BJ (cell line): ENCODE measurements around the gene INTS13. TPM values are rescaled to one million over a fixed set of nuclear protein-coding genes. Genes with fewer than 3 reads are reported as not detected.

Experiments used
- CTCF ChIA-PET: fragments of 350-600 bp; formaldehyde crosslinking; extraction: SDS; loops from one replicate; lab custom pipeline; 2021; ENCODE audit warnings: antibody characterized with exemption, inconsistent platforms; lab: Yijun Ruan, JAX
- POLR2A ChIA-PET: fragments of 300-600 bp; sonication (Branson Sonifier 250); formaldehyde crosslinking; extraction: SDS; loops from one replicate; lab custom pipeline; 2021; ENCODE audit warnings: antibody characterized with exemption; lab: Charles Lee
- DNase-seq: peaks from one replicate; pipeline ENCODE4 v3.0.0-alpha.2; 2011; ENCODE audit warnings: low read depth
- H3K27me3 ChIP-seq: 2 replicates; pipeline ENCODE4 v1.6.0; 2011; ENCODE audit warnings: low read length; ENCODE audit not compliant: control insufficient read depth, insufficient read depth
- H3K36me3 ChIP-seq: 2 replicates; pipeline ENCODE4 v1.5.1; 2011; ENCODE audit warnings: low read length; ENCODE audit not compliant: control insufficient read depth, insufficient read depth
- H3K4me3 ChIP-seq: 2 replicates; pipeline ENCODE4 v1.5.1; 2011; ENCODE audit warnings: low read depth, mild to moderate bottlenecking, control low read depth, low read length
- polyA plus RNA-seq: library from polyadenylated mRNA; depleted of rRNA; stranded (reverse); fragments of >200 nt; gene quantifications from 2 replicates; pipeline ENCODE4 v1.2.3, GENCODE V29; 2011
- TF ChIP-seq, protein P1 (sequence below): IDR thresholded peaks from 2 replicates; pipeline ENCODE4 v1.5.1; 2011; ENCODE audit warnings: low read depth, mild to moderate bottlenecking, control low read depth, inconsistent platforms, low read length, moderate library complexity; ENCODE audit not compliant: insufficient read depth

The INTS13 gene
- polyA plus RNA-seq, 1 experiment = 11.4 TPM

DNA sequence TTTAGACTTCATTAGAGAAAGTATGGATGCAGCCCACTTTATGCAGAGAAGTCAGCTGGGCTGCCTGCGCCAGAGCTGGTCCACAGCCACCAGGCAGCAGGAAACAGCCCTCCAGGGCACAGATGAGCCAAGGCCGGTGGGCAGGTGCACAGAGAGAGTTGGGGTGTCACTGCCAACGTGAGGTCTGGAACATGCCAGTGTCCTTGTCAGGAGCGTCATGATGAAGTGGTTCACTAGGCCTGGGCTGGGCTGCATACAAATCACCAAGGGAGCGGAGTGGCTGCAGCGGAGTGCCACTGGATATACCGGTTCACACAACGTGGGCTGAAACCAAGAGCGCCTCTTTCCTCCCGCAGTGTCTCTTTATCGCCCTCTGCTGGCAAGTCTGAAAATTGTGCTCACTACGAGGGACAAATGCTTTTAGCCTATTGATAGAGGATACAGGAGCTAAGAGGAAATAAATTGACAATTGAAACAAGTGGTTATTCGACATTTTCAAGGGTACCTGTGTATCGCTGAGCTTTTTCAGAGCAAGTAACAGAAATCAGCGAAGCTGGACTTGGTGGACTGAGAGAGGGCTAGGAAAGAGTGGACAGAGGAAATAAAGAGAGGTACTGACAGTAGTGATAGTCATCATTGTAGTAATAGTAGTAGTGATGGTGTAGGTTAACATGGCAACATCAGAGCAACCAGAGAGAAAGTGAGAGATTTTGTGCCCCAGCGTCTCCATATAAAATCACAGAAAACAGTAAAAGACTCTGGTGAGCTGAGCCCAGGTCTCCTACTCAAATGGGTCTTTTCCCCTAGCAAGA, 52.8 kb downstream of the INTS13 start:
- H3K4me3 ChIP-seq = no peak overlapping the region
- H3K27me3 ChIP-seq = no peaks in the 10 kb centered on the region
- POLR2A ChIA-PET = no interaction called here
- DNase-seq = no peak
- CTCF ChIA-PET = interaction anchor here (0.5 to 2.8 kb wide), 44 partner anchors 8 to 1468 kb away, joined by 3 to 25 read pairs (median 4); partner anchors contain the start of genes ITPR2, MED21 and TM7SF3
- TF ChIP-seq, protein P1, sequence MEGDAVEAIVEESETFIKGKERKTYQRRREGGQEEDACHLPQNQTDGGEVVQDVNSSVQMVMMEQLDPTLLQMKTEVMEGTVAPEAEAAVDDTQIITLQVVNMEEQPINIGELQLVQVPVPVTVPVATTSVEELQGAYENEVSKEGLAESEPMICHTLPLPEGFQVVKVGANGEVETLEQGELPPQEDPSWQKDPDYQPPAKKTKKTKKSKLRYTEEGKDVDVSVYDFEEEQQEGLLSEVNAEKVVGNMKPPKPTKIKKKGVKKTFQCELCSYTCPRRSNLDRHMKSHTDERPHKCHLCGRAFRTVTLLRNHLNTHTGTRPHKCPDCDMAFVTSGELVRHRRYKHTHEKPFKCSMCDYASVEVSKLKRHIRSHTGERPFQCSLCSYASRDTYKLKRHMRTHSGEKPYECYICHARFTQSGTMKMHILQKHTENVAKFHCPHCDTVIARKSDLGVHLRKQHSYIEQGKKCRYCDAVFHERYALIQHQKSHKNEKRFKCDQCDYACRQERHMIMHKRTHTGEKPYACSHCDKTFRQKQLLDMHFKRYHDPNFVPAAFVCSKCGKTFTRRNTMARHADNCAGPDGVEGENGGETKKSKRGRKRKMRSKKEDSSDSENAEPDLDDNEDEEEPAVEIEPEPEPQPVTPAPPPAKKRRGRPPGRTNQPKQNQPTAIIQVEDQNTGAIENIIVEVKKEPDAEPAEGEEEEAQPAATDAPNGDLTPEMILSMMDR = peak; percentile 93
- no peaks in the 10 kb centered on the region for H3K36me3 ChIP-seq

DNA sequence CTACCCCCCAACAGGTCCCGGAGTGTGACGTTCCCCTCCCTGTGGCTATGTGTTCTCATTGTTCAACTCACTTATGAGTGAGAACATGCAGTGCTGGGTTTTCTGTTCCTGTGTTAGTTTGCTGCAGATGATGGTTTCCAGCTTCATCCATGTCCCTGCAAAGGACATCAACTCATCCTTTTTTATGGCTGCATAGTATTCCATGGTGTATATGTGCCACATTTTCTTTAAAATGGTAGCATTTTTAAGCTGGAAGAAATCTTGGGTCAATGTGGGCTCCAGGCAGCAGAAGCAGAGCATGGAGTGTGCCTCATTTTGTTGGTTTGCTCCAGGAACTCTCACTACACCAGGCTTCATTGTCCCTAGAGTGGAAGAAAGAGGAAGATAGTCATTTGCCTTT, 57.2 kb downstream of the INTS13 start:
- no peak overlapping the region for H3K4me3 ChIP-seq
- DNase-seq = no peak
- H3K36me3 ChIP-seq = no peaks in the 10 kb centered on the region
- TF ChIP-seq, protein P1 = no peak
- CTCF ChIA-PET = interaction anchor here (1.2 kb wide), 1 partner anchor 132 kb away, joined by 3 read pairs; no protein-coding TSS in a partner anchor
- H3K27me3 ChIP-seq = peaks cover 1% of the 10 kb centered on the region; the same call in 1 of the 2 replicates
- POLR2A ChIA-PET = no interaction called here

DNA sequence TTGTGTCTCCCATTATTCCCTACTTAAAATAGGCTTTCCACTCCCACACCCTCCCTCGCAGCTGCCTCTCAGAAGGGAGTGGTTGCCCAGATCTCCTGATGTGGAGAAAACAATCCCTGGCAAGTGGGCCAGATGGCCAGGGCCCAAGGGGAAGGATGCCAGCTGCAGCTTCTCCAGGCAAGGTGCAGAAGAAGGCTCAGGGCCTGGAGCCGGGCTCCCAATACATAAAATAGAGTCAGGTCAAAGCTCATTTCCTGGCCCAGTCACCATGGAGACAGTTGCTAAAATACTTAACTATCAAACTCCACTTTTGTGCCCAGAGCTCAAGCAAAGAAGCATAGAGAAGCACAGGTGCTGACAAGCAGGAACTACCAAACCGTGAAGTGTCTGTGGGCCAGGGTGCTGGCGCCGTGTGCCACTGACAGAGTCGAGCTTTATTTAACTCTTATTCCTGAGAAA, 59.1 kb downstream of the INTS13 start:
- TF ChIP-seq, protein P1 = no peak
- Histone ChIP-seq H3K36me3 (no peaks in the 10 kb centered on the region), H3K27me3 (peaks cover 1% of the 10 kb centered on the region; the same call in 1 of the 2 replicates), H3K4me3 (no peak overlapping the region)
- DNase-seq = no peak
- POLR2A ChIA-PET = no interaction called here
- CTCF ChIA-PET = interaction anchor here (0.8 to 1.9 kb wide), 8 partner anchors 12 to 177 kb away, joined by 3 to 11 read pairs (median 3); partner anchors contain the start of gene ITPR2

DNA sequence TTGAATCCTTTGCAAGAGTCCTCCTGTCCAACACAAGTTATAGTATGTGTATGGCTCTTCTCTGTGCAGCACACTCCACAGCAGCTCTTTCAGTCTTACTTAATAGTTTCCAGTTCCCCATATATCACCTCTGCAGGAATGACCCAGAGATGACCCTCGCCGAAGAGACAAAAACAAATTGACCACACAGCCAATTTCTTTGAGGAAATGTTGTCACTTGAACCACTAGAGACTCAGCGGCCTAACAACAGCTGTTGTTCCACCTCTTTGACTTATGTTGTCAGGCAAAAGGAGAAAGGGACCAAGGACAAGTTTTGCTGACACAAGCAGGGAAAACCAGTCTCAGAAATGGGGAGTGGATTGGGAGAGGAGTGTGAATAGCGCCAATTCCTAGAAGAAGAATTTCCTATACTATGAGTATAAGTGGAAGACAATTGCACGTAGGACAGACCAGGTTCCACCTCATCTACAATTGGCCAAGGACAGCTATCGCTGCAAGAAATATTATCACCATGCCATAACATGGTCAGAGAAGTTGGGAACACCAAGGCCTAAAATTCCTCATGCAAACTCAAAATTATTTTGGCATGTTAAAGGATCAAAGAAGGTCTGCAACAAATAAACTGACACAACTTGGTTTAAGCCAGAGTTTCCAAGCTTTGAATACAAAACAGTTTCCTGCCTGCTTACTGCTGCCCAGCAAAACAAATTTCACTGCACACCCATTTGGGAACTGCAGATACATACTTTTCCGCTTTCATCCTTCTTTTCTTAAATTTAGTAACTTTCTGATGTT, 63.1 kb downstream of the INTS13 start:
- POLR2A ChIA-PET = interaction anchor here (0.5 kb wide), 1 partner anchor 68 kb away, joined by 3 read pairs; no protein-coding TSS in a partner anchor
- Histone ChIP-seq H3K36me3 (no peaks in the 10 kb centered on the region), H3K27me3 (peaks cover 1% of the 10 kb centered on the region; the same call in 1 of the 2 replicates), H3K4me3 (no peak overlapping the region)
- CTCF ChIA-PET = interaction anchor here (0.6 to 1.6 kb wide), 3 partner anchors 10 to 12 kb away, joined by 3 to 6 read pairs (median 4); no protein-coding TSS in a partner anchor
- TF ChIP-seq, protein P1 = no peak
- no peak for DNase-seq
